CMK (cell line): Measurements from ENCODE around the gene UGT2B10.

ENCODE experiments used
- DNase-seq: peaks from one replicate; pipeline ENCODE4 v3.0.0-alpha.2; 2010; ENCODE audit warnings: low read depth

UGT2B10 gene

DNA sequence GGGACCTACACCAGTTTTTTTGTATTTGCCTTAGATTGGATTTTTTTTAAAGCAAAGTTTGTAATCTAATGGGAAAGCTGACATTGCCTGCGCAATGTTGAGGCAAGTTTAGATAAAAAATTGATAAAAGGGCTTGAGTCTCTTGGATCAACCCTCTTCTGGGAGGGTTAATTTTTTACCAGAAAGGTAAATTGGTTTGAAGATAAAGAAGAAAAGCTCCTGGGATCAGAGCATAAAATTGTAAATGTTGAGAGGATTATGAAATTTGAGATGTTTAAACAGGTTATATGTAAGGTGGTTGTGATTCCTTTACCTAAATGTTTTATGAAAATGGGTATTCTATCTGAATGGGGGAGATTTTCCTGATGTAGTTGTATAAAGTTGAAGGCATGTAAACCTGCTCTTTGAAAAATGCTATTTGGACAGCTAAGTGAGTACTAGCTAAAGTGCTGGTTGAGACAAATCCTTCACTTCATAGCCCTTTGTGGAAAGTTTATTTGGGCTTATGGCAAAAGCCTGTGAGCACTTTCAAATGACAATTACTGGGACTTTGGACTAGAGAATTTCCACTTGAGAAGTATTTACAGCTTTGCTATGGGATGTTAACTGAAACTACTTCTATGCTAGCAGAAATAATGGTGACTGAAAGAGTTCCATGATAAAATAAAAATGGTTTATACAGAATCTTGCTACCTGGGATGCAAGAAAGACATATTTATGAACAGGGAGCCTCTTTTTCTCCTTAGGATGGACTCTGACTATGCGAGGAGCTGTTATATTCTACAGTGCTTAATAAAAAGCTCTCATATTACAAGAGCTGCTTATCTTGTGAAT lies 56.2 kb downstream of the UGT2B10 start:
- DNase-seq, result no peak

GRCh38 chr4:68872643-68873502 lies 57.1 kb downstream of the UGT2B10 start:
- no peak for DNase-seq

GRCh38 chr4:68874507-68874906 lies 58.7 kb downstream of the UGT2B10 start:
- no peak for DNase-seq

GRCh38 chr4:68877555-68877954 lies 61.8 kb downstream of the UGT2B10 start:
- DNase-seq, result no peak

- no peak for DNase-seq
Observed at GRCh38 chr4:68878048-68878447, 62.3 kb downstream of the UGT2B10 start.
